ENCODE measurements around the gene PAX6. TPM values are rescaled to one million over a fixed set of nuclear protein-coding genes. Genes with fewer than 3 reads are reported as not detected.

PAX6 gene
- total RNA-seq, 2 experiments from 2014 or later = not detected

DNA sequence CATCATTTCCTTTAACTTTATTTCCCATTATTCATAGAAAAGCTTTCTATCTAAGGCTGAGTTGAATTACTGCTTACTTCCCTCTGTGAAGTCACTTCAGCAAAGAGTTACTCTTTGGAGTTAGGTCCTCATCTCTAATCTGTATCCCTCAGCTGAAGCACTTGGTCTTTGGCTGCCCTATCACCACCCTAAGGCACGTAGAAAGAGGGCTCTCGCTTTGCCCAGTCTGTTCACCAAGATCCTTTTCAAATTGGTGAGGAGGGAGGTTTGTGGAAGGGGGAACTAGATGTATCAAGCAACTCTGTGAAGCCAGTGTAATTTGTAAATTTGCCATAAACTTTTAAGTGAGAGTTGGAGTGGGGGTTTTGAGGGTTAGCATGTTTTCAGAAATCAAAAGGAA, 43.4 kb downstream of the PAX6 start:
- no peak overlapping the region for H2AFZ ChIP-seq (ENCODE audit: low read length)
- no peak for DNase-seq (ENCODE audit: low spot score)
- H3K79me2 ChIP-seq (ENCODE audit: insufficient read depth, low read depth, low read length) = no peaks in the 10 kb centered on the region
- H4K20me1 ChIP-seq (ENCODE audit: insufficient read depth, low read length) = no peaks in the 10 kb centered on the region
- no peaks in the 10 kb centered on the region for H3K9me3 ChIP-seq (ENCODE audit: low read length)
- no peaks in the 10 kb centered on the region for H3K9me2 ChIP-seq (ENCODE audit: insufficient read depth, low read length)
- H3K36me3 ChIP-seq (ENCODE audit: insufficient read depth, low read length) = no peaks in the 10 kb centered on the region
- ChIA-PET POLR2A (no interaction called here), CTCF (ENCODE audit: unreplicated experiment) (no interaction called here)
- intact Hi-C loops (cut with micrococcal nuclease; ENCODE audit: unreplicated experiment) = no loop called here
- H3K4me3 ChIP-seq (ENCODE audit: low read depth, low read length, poor library complexity, severe bottlenecking) = no peak overlapping the region
- TF ChIP-seq, protein P1, sequence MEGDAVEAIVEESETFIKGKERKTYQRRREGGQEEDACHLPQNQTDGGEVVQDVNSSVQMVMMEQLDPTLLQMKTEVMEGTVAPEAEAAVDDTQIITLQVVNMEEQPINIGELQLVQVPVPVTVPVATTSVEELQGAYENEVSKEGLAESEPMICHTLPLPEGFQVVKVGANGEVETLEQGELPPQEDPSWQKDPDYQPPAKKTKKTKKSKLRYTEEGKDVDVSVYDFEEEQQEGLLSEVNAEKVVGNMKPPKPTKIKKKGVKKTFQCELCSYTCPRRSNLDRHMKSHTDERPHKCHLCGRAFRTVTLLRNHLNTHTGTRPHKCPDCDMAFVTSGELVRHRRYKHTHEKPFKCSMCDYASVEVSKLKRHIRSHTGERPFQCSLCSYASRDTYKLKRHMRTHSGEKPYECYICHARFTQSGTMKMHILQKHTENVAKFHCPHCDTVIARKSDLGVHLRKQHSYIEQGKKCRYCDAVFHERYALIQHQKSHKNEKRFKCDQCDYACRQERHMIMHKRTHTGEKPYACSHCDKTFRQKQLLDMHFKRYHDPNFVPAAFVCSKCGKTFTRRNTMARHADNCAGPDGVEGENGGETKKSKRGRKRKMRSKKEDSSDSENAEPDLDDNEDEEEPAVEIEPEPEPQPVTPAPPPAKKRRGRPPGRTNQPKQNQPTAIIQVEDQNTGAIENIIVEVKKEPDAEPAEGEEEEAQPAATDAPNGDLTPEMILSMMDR (conservative IDR thresholded peaks at IDR 0.05; ENCODE audit: low read length) = no peak
- no peak for TF ChIP-seq EZH2phosphoT487 (IDR thresholded peaks at IDR 0.05; ENCODE audit: borderline replicate concordance, low read depth, low read length)
- no peak overlapping the region for H3K4me2 ChIP-seq (ENCODE audit: low read length)
- H3K4me1 ChIP-seq (ENCODE audit: insufficient read depth, low read length, poor library complexity, severe bottlenecking) = no peaks in the 10 kb centered on the region
- no TSS peak for BruUV-seq (replicated peaks)
- H3K27ac ChIP-seq (ENCODE audit: low read depth, low read length, poor library complexity, severe bottlenecking) = no peak overlapping the region

DNA sequence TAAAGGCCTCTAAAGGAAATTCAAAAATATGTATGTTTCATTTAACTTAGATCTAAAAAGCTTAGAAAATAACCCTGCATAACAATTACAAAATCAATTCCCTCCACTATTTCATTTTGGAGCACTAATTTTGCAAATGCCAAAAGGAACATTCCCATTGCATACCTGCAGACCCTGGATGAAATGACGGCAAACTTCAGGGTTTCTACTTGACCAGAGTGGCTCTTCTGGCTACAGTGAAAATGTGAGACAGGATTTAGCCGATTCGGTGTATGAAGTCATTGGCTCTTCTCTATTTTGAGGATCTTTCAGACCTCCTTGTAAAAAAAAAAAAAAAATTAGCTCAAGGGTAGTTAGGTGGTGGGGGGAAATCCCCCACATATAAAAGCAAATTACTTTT, 44.1 kb downstream of the PAX6 start:
- no peak overlapping the region for H3K4me2 ChIP-seq (ENCODE audit: low read length)
- no peak overlapping the region for H3K4me3 ChIP-seq (ENCODE audit: low read depth, low read length, poor library complexity, severe bottlenecking)
- intact Hi-C loops (cut with micrococcal nuclease; ENCODE audit: unreplicated experiment) = no loop called here
- TF ChIP-seq, protein P1 (conservative IDR thresholded peaks at IDR 0.05; ENCODE audit: low read length) = no peak
- no peak for TF ChIP-seq EZH2phosphoT487 (IDR thresholded peaks at IDR 0.05; ENCODE audit: borderline replicate concordance, low read depth, low read length)
- CTCF ChIA-PET (ENCODE audit: unreplicated experiment) = no interaction called here
- no peak for DNase-seq (ENCODE audit: low spot score)
- no peak overlapping the region for H2AFZ ChIP-seq (ENCODE audit: low read length)
- no peaks in the 10 kb centered on the region for H3K9me3 ChIP-seq (ENCODE audit: low read length)
- H3K79me2 ChIP-seq (ENCODE audit: insufficient read depth, low read depth, low read length) = no peaks in the 10 kb centered on the region
- H4K20me1 ChIP-seq (ENCODE audit: insufficient read depth, low read length) = no peaks in the 10 kb centered on the region
- no peaks in the 10 kb centered on the region for H3K36me3 ChIP-seq (ENCODE audit: insufficient read depth, low read length)
- no peak overlapping the region for H3K27ac ChIP-seq (ENCODE audit: low read depth, low read length, poor library complexity, severe bottlenecking)
- H3K4me1 ChIP-seq (ENCODE audit: insufficient read depth, low read length, poor library complexity, severe bottlenecking) = no peaks in the 10 kb centered on the region
- H3K9me2 ChIP-seq (ENCODE audit: insufficient read depth, low read length) = no peaks in the 10 kb centered on the region
- BruUV-seq (replicated peaks) = no TSS peak
- POLR2A ChIA-PET = no interaction called here

DNA sequence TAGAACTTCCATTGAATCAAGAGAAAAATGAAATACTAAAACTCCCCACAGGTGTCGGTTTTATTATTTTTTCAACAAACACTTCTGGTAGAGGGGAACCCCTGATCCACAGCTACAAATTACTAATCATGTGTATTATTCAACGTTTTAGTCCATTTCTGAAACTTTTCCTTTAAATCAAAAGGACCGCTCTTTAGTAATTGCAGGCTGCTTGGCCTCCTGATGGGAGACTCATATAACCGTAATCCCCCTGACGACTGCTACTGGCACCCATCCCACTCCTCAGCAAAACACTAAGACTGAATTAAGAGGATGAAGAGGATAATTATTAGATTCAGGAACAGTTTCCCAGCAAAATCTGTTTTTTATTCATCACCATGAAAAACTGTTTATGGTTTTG, 46.4 kb downstream of the PAX6 start:
- TF ChIP-seq EZH2phosphoT487 (IDR thresholded peaks at IDR 0.05; ENCODE audit: borderline replicate concordance, low read depth, low read length) = no peak
- TF ChIP-seq, protein P1 (conservative IDR thresholded peaks at IDR 0.05; ENCODE audit: low read length) = no peak
- no TSS peak for BruUV-seq (replicated peaks)

More for the DNA sequence above, 46.4 kb downstream of the PAX6 start:
- ChIA-PET POLR2A (no interaction called here), CTCF (ENCODE audit: unreplicated experiment) (no interaction called here)
- no peaks in the 10 kb centered on the region for H4K20me1 ChIP-seq (ENCODE audit: insufficient read depth, low read length)
- H3K36me3 ChIP-seq (ENCODE audit: insufficient read depth, low read length) = no peaks in the 10 kb centered on the region
- H3K4me1 ChIP-seq (ENCODE audit: insufficient read depth, low read length, poor library complexity, severe bottlenecking) = no peaks in the 10 kb centered on the region
- no peak overlapping the region for H3K27ac ChIP-seq (ENCODE audit: low read depth, low read length, poor library complexity, severe bottlenecking)
- H3K4me3 ChIP-seq (ENCODE audit: low read depth, low read length, poor library complexity, severe bottlenecking) = no peak overlapping the region
- no peak overlapping the region for H2AFZ ChIP-seq (ENCODE audit: low read length)
- intact Hi-C loops (cut with micrococcal nuclease; ENCODE audit: unreplicated experiment) = no loop called here
- no peaks in the 10 kb centered on the region for H3K9me2 ChIP-seq (ENCODE audit: insufficient read depth, low read length)
- H3K4me2 ChIP-seq (ENCODE audit: low read length) = no peak overlapping the region
- no peak for DNase-seq (ENCODE audit: low spot score)
- H3K79me2 ChIP-seq (ENCODE audit: insufficient read depth, low read depth, low read length) = no peaks in the 10 kb centered on the region
- H3K9me3 ChIP-seq (ENCODE audit: low read length) = no peaks in the 10 kb centered on the region

All from OCI-LY7 (cell line).